ENCODE data around the gene MAP7D1. TPM values are rescaled to one million over a fixed set of nuclear protein-coding genes. Genes with fewer than 3 reads are reported as not detected.

Gene MAP7D1
- total RNA-seq, 1 donor: 132 TPM

DNA sequence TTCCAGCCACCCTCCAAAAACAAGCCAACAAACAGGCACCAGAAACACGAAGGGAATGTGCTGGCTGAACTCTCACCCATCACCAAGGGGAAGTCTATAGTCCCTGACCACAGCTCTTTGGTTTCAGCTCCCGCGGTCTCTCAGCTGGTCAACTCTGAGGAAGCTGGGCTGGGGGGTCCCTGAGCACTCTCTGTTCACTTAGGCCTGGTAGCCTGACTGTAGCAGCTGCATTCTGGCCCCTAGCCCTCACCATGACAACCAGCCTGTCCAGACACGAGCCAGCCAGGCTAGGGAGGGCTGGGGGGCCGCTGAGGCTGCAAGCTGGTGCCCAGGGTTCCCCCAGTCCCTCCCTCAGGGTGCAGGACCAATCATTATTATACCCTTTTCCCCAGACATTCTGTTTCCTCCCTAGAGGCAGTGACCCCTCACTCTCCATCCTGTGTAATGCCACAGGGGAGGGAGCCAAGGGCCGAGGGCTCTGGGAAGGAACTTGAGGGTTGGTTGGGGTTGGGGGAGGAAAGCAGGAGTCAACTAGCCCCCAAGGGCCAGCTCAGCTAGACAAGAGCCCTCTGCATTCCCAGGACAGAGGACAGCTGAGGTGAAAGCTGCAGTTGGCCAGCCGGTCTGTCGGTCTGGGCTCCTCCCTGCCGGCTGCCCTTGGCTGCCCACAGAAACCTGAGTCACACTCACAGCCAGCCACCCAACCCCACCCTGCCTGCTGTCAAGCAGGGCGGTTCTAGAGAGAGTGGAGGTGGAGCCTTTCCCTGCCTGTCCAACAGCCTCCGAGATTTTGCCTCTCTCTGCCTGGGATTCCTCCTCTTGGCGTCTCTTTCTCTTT, 5.4 kb upstream of the MAP7D1 start:
- H3K27ac ChIP-seq (ENCODE audit: low read depth, low read length): peak overlapping the region; percentile 91
- H3K4me1 ChIP-seq (ENCODE audit: insufficient read depth, low read length): peaks cover 47% of the 10 kb centered on the region
- peak overlapping the region; percentile 40 for H3K4me3 ChIP-seq (ENCODE audit: insufficient read depth, low read length)
- H4K20me1 ChIP-seq (ENCODE audit: insufficient read depth, low read length): peaks cover 6% of the 10 kb centered on the region
- H3K9me3 ChIP-seq (ENCODE audit: low read depth, low read length): no peaks in the 10 kb centered on the region
- H2AFZ ChIP-seq (ENCODE audit: low read length): peak overlapping the region; percentile 85
- no peaks in the 10 kb centered on the region for H3K36me3 ChIP-seq (ENCODE audit: insufficient read depth, low read length)
- H3K27me3 ChIP-seq (ENCODE audit: insufficient read depth, low read length): no peaks in the 10 kb centered on the region
- TF ChIP-seq, protein P1, sequence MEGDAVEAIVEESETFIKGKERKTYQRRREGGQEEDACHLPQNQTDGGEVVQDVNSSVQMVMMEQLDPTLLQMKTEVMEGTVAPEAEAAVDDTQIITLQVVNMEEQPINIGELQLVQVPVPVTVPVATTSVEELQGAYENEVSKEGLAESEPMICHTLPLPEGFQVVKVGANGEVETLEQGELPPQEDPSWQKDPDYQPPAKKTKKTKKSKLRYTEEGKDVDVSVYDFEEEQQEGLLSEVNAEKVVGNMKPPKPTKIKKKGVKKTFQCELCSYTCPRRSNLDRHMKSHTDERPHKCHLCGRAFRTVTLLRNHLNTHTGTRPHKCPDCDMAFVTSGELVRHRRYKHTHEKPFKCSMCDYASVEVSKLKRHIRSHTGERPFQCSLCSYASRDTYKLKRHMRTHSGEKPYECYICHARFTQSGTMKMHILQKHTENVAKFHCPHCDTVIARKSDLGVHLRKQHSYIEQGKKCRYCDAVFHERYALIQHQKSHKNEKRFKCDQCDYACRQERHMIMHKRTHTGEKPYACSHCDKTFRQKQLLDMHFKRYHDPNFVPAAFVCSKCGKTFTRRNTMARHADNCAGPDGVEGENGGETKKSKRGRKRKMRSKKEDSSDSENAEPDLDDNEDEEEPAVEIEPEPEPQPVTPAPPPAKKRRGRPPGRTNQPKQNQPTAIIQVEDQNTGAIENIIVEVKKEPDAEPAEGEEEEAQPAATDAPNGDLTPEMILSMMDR (IDR thresholded peaks at IDR 0.05; ENCODE audit: extremely low read depth, low read depth, low read length): no peak
- H3K79me2 ChIP-seq (ENCODE audit: insufficient read depth, low read length): peaks cover 39% of the 10 kb centered on the region
- peak overlapping the region; percentile 77 for H3K4me2 ChIP-seq (ENCODE audit: insufficient read depth, low read length)
- DNase-seq (ENCODE audit: insufficient read length, low spot score, missing footprints): peak; percentile 97

DNA sequence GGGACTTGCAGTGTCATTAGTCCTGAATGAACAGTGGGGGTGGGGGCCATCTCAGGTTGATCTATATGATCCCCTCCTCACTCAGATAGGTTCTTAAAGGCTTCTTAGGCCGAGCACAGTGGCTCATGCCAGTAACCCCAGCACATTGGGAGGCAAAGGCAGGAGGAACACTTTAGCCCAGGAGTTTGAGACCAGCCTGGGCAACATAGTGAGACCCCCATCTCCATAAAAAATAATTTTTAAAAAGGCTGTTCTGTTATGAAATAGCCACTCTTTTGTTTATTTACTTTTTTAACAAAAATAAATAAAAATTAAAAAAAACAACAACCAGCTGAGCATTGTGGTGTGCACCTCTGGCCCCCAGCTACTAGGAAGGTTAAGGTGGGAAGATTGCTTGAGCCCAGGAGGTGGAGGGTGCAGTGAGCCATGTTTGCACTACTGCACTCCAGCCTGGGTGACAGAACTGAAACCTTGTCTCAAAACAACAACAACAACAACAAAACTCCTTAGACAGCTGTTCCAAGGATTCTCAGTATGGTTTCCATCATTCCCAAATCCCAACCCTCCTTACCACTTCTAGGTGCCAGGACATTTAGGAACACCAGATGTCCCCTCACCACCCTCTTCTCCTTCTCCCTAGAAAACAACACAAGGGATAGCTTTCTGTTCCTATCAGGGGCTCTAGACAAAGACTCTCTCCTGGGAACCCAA, 4.7 kb upstream of the MAP7D1 start:
- Histone ChIP-seq H3K36me3 (ENCODE audit: insufficient read depth, low read length) (no peaks in the 10 kb centered on the region), H3K4me1 (ENCODE audit: insufficient read depth, low read length) (peaks cover 48% of the 10 kb centered on the region), H3K4me2 (ENCODE audit: insufficient read depth, low read length) (peak overlapping the region; percentile 77), H3K4me3 (ENCODE audit: insufficient read depth, low read length) (no peak overlapping the region), H2AFZ (ENCODE audit: low read length) (peak overlapping the region; percentile 85), H3K9me3 (ENCODE audit: low read depth, low read length) (no peaks in the 10 kb centered on the region), H3K27me3 (ENCODE audit: insufficient read depth, low read length) (no peaks in the 10 kb centered on the region), H3K27ac (ENCODE audit: low read depth, low read length) (peak overlapping the region; percentile 91), H4K20me1 (ENCODE audit: insufficient read depth, low read length) (peaks cover 6% of the 10 kb centered on the region), H3K79me2 (ENCODE audit: insufficient read depth, low read length) (peaks cover 42% of the 10 kb centered on the region)
- TF ChIP-seq, protein P1 (IDR thresholded peaks at IDR 0.05; ENCODE audit: extremely low read depth, low read depth, low read length): no peak
- no peak for DNase-seq (ENCODE audit: insufficient read length, low spot score, missing footprints)

- H3K36me3 ChIP-seq (ENCODE audit: insufficient read depth, low read length): no peaks in the 10 kb centered on the region
- peak overlapping the region; percentile 82 for H2AFZ ChIP-seq (ENCODE audit: low read length)
- H3K4me1 ChIP-seq (ENCODE audit: insufficient read depth, low read length): peaks cover 48% of the 10 kb centered on the region
- TF ChIP-seq, protein P1 (IDR thresholded peaks at IDR 0.05; ENCODE audit: extremely low read depth, low read depth, low read length): no peak
- H3K27me3 ChIP-seq (ENCODE audit: insufficient read depth, low read length): no peaks in the 10 kb centered on the region
- H4K20me1 ChIP-seq (ENCODE audit: insufficient read depth, low read length): peaks cover 9% of the 10 kb centered on the region
- peak; percentile 49 for DNase-seq (ENCODE audit: insufficient read length, low spot score, missing footprints)
- H3K4me3 ChIP-seq (ENCODE audit: insufficient read depth, low read length): no peak overlapping the region
- H3K4me2 ChIP-seq (ENCODE audit: insufficient read depth, low read length): peak overlapping the region; percentile 48
- H3K27ac ChIP-seq (ENCODE audit: low read depth, low read length): peak overlapping the region; percentile 91
- no peaks in the 10 kb centered on the region for H3K9me3 ChIP-seq (ENCODE audit: low read depth, low read length)
- peaks cover 43% of the 10 kb centered on the region for H3K79me2 ChIP-seq (ENCODE audit: insufficient read depth, low read length)
These were observed 4.1 kb upstream of the MAP7D1 start for GRCh38 chr1:36151845-36152203.

- Histone ChIP-seq H3K36me3 (ENCODE audit: insufficient read depth, low read length) (peaks cover 5% of the 10 kb centered on the region), H3K9me3 (ENCODE audit: low read depth, low read length) (no peaks in the 10 kb centered on the region), H3K27me3 (ENCODE audit: insufficient read depth, low read length) (no peaks in the 10 kb centered on the region), H4K20me1 (ENCODE audit: insufficient read depth, low read length) (peaks cover 25% of the 10 kb centered on the region), H3K4me3 (ENCODE audit: insufficient read depth, low read length) (no peak overlapping the region), H2AFZ (ENCODE audit: low read length) (no peak overlapping the region), H3K27ac (ENCODE audit: low read depth, low read length) (no peak overlapping the region), H3K4me2 (ENCODE audit: insufficient read depth, low read length) (no peak overlapping the region), H3K79me2 (ENCODE audit: insufficient read depth, low read length) (peaks cover 43% of the 10 kb centered on the region), H3K4me1 (ENCODE audit: insufficient read depth, low read length) (peaks cover 50% of the 10 kb centered on the region)
- no peak for DNase-seq (ENCODE audit: insufficient read length, low spot score, missing footprints)
- TF ChIP-seq, protein P1 (IDR thresholded peaks at IDR 0.05; ENCODE audit: extremely low read depth, low read depth, low read length): no peak
These were observed 2.5 kb upstream of the MAP7D1 start for GRCh38 chr1:36153476-36153875.

Data from osteoblast (primary cell).